IMR-90 (cell line): ENCODE results near the gene P2RY10.

Source experiments
- POLR2A ChIP-seq: IDR thresholded peaks from 2 replicates; pipeline ENCODE4 v1.6.1; 2012; ENCODE audit warnings: mild to moderate bottlenecking, low read depth, low read length
- SMC3 ChIP-seq: fragments of 150-350 bp; IDR thresholded peaks from 2 replicates; pipeline ENCODE4 v1.6.1; 2016; ENCODE audit warnings: low read depth, mild to moderate bottlenecking, antibody characterized with exemption, low read length, moderate library complexity

GRCh38 chrX:78934866-78935265 is 10.3 kb upstream of the P2RY10 start:
- no peak for TF ChIP-seq SMC3
- no peak for TF ChIP-seq POLR2A
